Measurements from ENCODE around the gene POLR2A. TPM values are rescaled to one million over a fixed set of nuclear protein-coding genes. Genes with fewer than 3 reads are reported as not detected.
A peak's percentile ranks its signal among the peaks of the same experiment; 100 is the strongest.

The POLR2A gene
- total and polyA plus RNA-seq, 2 of the 13 experiments (the other 11 are each of a cell fraction or from before 2014, with no cell fraction given): 17.8 to 18.3 TPM

DNA sequence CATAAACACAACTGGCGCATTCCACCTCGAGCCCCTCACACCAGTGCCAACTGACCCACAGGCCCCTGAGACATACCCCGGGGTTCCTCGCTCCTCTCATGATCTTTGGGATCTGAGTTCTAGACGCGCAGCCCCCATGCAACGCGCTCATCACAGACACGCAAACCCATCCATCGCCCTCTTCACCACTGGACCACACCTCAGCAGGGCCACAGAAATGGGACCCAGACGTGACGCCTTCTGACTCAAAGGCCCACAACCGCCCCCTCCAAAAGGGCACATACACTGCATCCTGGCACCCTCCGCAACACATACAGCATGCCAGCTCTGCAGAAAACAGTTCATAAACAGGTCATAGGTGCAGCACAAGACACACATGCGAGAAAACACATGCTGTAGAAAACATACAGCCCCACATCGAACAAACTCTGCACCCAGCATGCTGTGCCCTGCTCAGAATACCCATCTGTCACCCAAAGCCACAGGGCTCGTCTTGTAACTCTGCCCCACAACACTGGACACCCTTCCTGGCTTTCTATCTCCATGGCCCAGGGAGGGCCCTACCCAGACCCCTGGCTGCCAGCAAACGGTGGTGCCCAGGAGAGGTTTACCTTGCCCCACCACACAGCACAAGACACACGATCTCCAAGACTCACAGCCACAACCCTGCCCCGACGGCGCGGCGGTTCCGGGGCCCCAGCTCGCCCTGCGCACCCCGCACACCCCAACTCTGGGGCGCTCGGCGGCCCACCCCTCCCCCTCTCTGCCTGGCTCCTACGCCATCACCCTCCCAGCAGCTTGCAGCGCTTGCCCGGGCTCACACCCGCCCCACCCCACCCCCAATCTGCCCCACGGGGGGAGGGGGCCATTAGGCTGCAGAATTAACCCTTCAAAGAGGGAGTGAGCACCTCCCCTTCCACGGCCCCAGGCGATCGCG, 5.6 kb upstream of the POLR2A start (continued):
- 0 out of 2 replicates have a peak, but pooled peaks have one; percentile 21 for TF ChIP-seq ZNF451 (CRISPR knock-in tag; IDR thresholded peaks at IDR 0.05)
- no peak for TF ChIP-seq RCOR2 (CRISPR knock-in tag; IDR thresholded peaks at IDR 0.05)
- TF ChIP-seq AGO1 (IDR thresholded peaks at IDR 0.05; ENCODE audit: low read depth, low read length, poor library complexity, severe bottlenecking): no peak
- TF ChIP-seq MIER3 (CRISPR knock-in tag; IDR thresholded peaks at IDR 0.05; ENCODE audit: borderline replicate concordance): no peak
- peak; percentile 24; the same call in 1 of the 2 replicates for TF ChIP-seq TMF1 (CRISPR knock-in tag; IDR thresholded peaks at IDR 0.05; ENCODE audit: low read depth)
- TF ChIP-seq ZBTB42 (CRISPR knock-in tag; IDR thresholded peaks at IDR 0.05): no peak
- TF ChIP-seq SIX1 (CRISPR knock-in tag; IDR thresholded peaks at IDR 0.05; ENCODE audit: borderline replicate concordance): no peak
- TF ChIP-seq EZH2 (conservative IDR thresholded peaks at IDR 0.05; ENCODE audit: low read depth, low read length): no peak
- TF ChIP-seq DNMT1 (CRISPR knock-in tag; IDR thresholded peaks at IDR 0.05): no peak
- no peak for TF ChIP-seq ZNF354B (CRISPR knock-in tag; IDR thresholded peaks at IDR 0.05)
- 0 out of 2 replicates have a peak, but pooled peaks have one; percentile 24 for TF ChIP-seq ZNF547 (CRISPR knock-in tag; IDR thresholded peaks at IDR 0.05)
- TF ChIP-seq GATAD1 (CRISPR knock-in tag; IDR thresholded peaks at IDR 0.05): no peak
- TF ChIP-seq, protein P1, sequence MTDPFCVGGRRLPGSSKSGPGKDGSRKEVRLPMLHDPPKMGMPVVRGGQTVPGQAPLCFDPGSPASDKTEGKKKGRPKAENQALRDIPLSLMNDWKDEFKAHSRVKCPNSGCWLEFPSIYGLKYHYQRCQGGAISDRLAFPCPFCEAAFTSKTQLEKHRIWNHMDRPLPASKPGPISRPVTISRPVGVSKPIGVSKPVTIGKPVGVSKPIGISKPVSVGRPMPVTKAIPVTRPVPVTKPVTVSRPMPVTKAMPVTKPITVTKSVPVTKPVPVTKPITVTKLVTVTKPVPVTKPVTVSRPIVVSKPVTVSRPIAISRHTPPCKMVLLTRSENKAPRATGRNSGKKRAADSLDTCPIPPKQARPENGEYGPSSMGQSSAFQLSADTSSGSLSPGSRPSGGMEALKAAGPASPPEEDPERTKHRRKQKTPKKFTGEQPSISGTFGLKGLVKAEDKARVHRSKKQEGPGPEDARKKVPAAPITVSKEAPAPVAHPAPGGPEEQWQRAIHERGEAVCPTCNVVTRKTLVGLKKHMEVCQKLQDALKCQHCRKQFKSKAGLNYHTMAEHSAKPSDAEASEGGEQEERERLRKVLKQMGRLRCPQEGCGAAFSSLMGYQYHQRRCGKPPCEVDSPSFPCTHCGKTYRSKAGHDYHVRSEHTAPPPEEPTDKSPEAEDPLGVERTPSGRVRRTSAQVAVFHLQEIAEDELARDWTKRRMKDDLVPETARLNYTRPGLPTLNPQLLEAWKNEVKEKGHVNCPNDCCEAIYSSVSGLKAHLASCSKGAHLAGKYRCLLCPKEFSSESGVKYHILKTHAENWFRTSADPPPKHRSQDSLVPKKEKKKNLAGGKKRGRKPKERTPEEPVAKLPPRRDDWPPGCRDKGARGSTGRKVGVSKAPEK (CRISPR knock-in tag; IDR thresholded peaks at IDR 0.05; ENCODE audit: borderline replicate concordance): no peak
- TF ChIP-seq SNRNP70 (IDR thresholded peaks at IDR 0.05; ENCODE audit: low read depth, low read length): no peak
- TF ChIP-seq GTF3A (CRISPR knock-in tag; conservative IDR thresholded peaks at IDR 0.05): no peak
- no peak for TF ChIP-seq MAFF (IDR thresholded peaks at IDR 0.05; ENCODE audit: low read depth, low read length)
- no peak for TF ChIP-seq HMGA1 (CRISPR knock-in tag; conservative IDR thresholded peaks at IDR 0.05)
- no peak for TF ChIP-seq ZNF746 (CRISPR knock-in tag; IDR thresholded peaks at IDR 0.05)
- TF ChIP-seq PAX8 (CRISPR knock-in tag; IDR thresholded peaks at IDR 0.05; ENCODE audit: borderline replicate concordance): no peak
- no peak for TF ChIP-seq ZNF343 (CRISPR knock-in tag; IDR thresholded peaks at IDR 0.05)
- no peak for TF ChIP-seq RFXAP (CRISPR knock-in tag; IDR thresholded peaks at IDR 0.05; ENCODE audit: borderline replicate concordance)
- TF ChIP-seq, protein P2, sequence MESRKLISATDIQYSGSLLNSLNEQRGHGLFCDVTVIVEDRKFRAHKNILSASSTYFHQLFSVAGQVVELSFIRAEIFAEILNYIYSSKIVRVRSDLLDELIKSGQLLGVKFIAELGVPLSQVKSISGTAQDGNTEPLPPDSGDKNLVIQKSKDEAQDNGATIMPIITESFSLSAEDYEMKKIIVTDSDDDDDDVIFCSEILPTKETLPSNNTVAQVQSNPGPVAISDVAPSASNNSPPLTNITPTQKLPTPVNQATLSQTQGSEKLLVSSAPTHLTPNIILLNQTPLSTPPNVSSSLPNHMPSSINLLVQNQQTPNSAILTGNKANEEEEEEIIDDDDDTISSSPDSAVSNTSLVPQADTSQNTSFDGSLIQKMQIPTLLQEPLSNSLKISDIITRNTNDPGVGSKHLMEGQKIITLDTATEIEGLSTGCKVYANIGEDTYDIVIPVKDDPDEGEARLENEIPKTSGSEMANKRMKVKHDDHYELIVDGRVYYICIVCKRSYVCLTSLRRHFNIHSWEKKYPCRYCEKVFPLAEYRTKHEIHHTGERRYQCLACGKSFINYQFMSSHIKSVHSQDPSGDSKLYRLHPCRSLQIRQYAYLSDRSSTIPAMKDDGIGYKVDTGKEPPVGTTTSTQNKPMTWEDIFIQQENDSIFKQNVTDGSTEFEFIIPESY (CRISPR knock-in tag; IDR thresholded peaks at IDR 0.05): no peak
- TF ChIP-seq ZNF747 (CRISPR knock-in tag; IDR thresholded peaks at IDR 0.05; ENCODE audit: borderline replicate concordance): no peak
- no peak for TF ChIP-seq ARHGAP35 (CRISPR knock-in tag; IDR thresholded peaks at IDR 0.05; ENCODE audit: borderline replicate concordance)
- no peak for TF ChIP-seq ZSCAN9 (CRISPR knock-in tag; IDR thresholded peaks at IDR 0.05; ENCODE audit: borderline replicate concordance)
- TF ChIP-seq HOXA5 (CRISPR knock-in tag; IDR thresholded peaks at IDR 0.05): no peak
- no peak for TF ChIP-seq ZNF724P (CRISPR knock-in tag; IDR thresholded peaks at IDR 0.05; ENCODE audit: borderline replicate concordance)

All from HepG2 (cell line).